ENCODE data around the gene ARL15.

ARL15 gene

GRCh38 chr5:54313311-54314270 is 3.2 kb upstream of the ARL15 start:
- DNase-seq = no peak

- DNase-seq = no peak
These were observed 2.1 kb upstream of the ARL15 start for GRCh38 chr5:54312499-54312898.

GRCh38 chr5:54311176-54311677 is 854 bp upstream of the ARL15 start:
- DNase-seq = peak; percentile 4

- DNase-seq = peak; percentile 20
These were observed 511 bp downstream of the ARL15 start for GRCh38 chr5:54309691-54310432.

GRCh38 chr5:54309276-54309675 is 1.1 kb downstream of the ARL15 start:
- DNase-seq = no peak

GRCh38 chr5:54307583-54307982 is 2.8 kb downstream of the ARL15 start:
- DNase-seq = no peak

- DNase-seq = no peak
These were observed 3.5 kb downstream of the ARL15 start for GRCh38 chr5:54306893-54307292.

- DNase-seq = no peak
These were observed 4.6 kb downstream of the ARL15 start for GRCh38 chr5:54305737-54306136.

GRCh38 chr5:54304040-54304439 is 6.3 kb downstream of the ARL15 start:
- DNase-seq = no peak

- no peak for DNase-seq
These were observed 8.1 kb downstream of the ARL15 start for GRCh38 chr5:54302267-54302687.

GRCh38 chr5:54301849-54302248 is 8.5 kb downstream of the ARL15 start:
- no peak for DNase-seq

- DNase-seq = no peak
These were observed 9.2 kb downstream of the ARL15 start for GRCh38 chr5:54301220-54301619.

- DNase-seq = no peak
These were observed 11.4 kb downstream of the ARL15 start for GRCh38 chr5:54298947-54299346.

- no peak for DNase-seq
These were observed 14.0 kb downstream of the ARL15 start for GRCh38 chr5:54296386-54296785.

GRCh38 chr5:54295651-54296276 is 14.6 kb downstream of the ARL15 start:
- DNase-seq = no peak

- no peak for DNase-seq
These were observed 16.2 kb downstream of the ARL15 start for GRCh38 chr5:54294097-54294667.

GRCh38 chr5:54292866-54293265 is 17.5 kb downstream of the ARL15 start:
- DNase-seq = no peak

- no peak for DNase-seq
These were observed 18.9 kb downstream of the ARL15 start for GRCh38 chr5:54291498-54291897.

- no peak for DNase-seq
These were observed 20.6 kb downstream of the ARL15 start for GRCh38 chr5:54289769-54290168.

- DNase-seq = no peak
These were observed 21.7 kb downstream of the ARL15 start for GRCh38 chr5:54288568-54289217.

- DNase-seq = no peak
These were observed 24.7 kb downstream of the ARL15 start for GRCh38 chr5:54285686-54286085.

GRCh38 chr5:54284586-54284985 is 25.8 kb downstream of the ARL15 start:
- DNase-seq = no peak

All from CD4-positive, alpha-beta T cell treated with Interleukin-4 for 4 hours (primary cell).